Stomach (tissue), 4 donors: Measurements from ENCODE around the gene LRFN3.

Experiments
- CTCF ChIP-seq, 7 experiments: fragments of 450-650 bp in 4 of 7; fragments of 200-600 bp in 3 of 7; sonication (generic) in 3 of 7; IDR thresholded peaks; one replicate each; pipeline ENCODE4 v1.5.1; 2016 to 2019; ENCODE audit warnings: antibody characterized with exemption in 7 of 7, control low read depth in 2 of 7, mild to moderate bottlenecking in 1 of 7
- POLR2A ChIP-seq, 4 donors: fragments of 450-650 bp; IDR thresholded peaks; one replicate each; pipeline ENCODE4 v1.6.1; 2016; ENCODE audit warnings: antibody characterized with exemption in 4 of 4, control low read depth in 2 of 4, mild to moderate bottlenecking in 1 of 4, moderate library complexity in 1 of 4
- POLR2AphosphoS5 ChIP-seq, 3 donors: sonication (generic); formaldehyde crosslinking; IDR thresholded peaks; one replicate each; pipeline ENCODE4 v1.6.1; 2016; ENCODE audit warnings: antibody characterized with exemption in 3 of 3

GRCh38 chr19:35911173-35911572, 25.0 kb upstream of the LRFN3 start:
- TF ChIP-seq POLR2A (IDR thresholded peaks at IDR 0.05) (no peak), CTCF (IDR thresholded peaks at IDR 0.05) (no peak), POLR2AphosphoS5 (IDR thresholded peaks at IDR 0.05) (no peak)
